ENCODE data around the gene FAM43B.

FAM43B gene

GRCh38 chr1:20552728-20553445 lies 514 bp downstream of the FAM43B start:
- DNase-seq (ENCODE audit: low spot score), result no peak

GRCh38 chr1:20555025-20555757 lies 2.8 kb downstream of the FAM43B start:
- DNase-seq (ENCODE audit: low spot score), result no peak

- DNase-seq (ENCODE audit: low spot score), result no peak
These were observed 3.4 kb downstream of the FAM43B start for GRCh38 chr1:20555758-20556120.

- DNase-seq (ENCODE audit: low spot score), result no peak
These were observed 5.8 kb downstream of the FAM43B start for GRCh38 chr1:20558191-20558590.

GRCh38 chr1:20560966-20561365 lies 8.6 kb downstream of the FAM43B start:
- DNase-seq (ENCODE audit: low spot score), result no peak

- DNase-seq (ENCODE audit: low spot score), result no peak
These were observed 12.9 kb downstream of the FAM43B start for GRCh38 chr1:20565234-20565633.

GRCh38 chr1:20569523-20570098 lies 17.2 kb downstream of the FAM43B start:
- DNase-seq (ENCODE audit: low spot score), result no peak

- no peak for DNase-seq (ENCODE audit: low spot score)
These were observed 19.1 kb downstream of the FAM43B start for GRCh38 chr1:20571427-20571826.

GRCh38 chr1:20573987-20574386 lies 21.6 kb downstream of the FAM43B start:
- no peak for DNase-seq (ENCODE audit: low spot score)

GRCh38 chr1:20574686-20575540 lies 22.5 kb downstream of the FAM43B start:
- peak; percentile 80 for DNase-seq (ENCODE audit: low spot score)

- no peak for DNase-seq (ENCODE audit: low spot score)
These were observed 23.4 kb downstream of the FAM43B start for GRCh38 chr1:20575541-20576336.

GRCh38 chr1:20578062-20578461 lies 25.7 kb downstream of the FAM43B start:
- no peak for DNase-seq (ENCODE audit: low spot score)

GRCh38 chr1:20578721-20579395 lies 26.5 kb downstream of the FAM43B start:
- no peak for DNase-seq (ENCODE audit: low spot score)

- DNase-seq (ENCODE audit: low spot score), result no peak
These were observed 32.5 kb downstream of the FAM43B start for GRCh38 chr1:20584890-20585289.

GRCh38 chr1:20586953-20587660 lies 34.7 kb downstream of the FAM43B start:
- DNase-seq (ENCODE audit: low spot score), result no peak

- DNase-seq (ENCODE audit: low spot score), result no peak
These were observed 35.3 kb downstream of the FAM43B start for GRCh38 chr1:20587661-20588053.

- DNase-seq (ENCODE audit: low spot score), result peak; percentile 60
These were observed 36.4 kb downstream of the FAM43B start, which contains the start of gene CDA for GRCh38 chr1:20588634-20589225. Gene CDA (plus strand): TSS chr1:20589097. CDS start chr1:20589130, 33 bp downstream.

GRCh38 chr1:20589331-20590278 lies 37.2 kb downstream of the FAM43B start:
- DNase-seq (ENCODE audit: low spot score), result no peak
